Tibial artery (tissue), 4 donors: ENCODE measurements around the gene SPAG9.

Source experiments
- DNase-seq, 2 donors: peaks; one replicate each; pipeline ENCODE4 v3.0.0-alpha.2; 2019
- H3K27ac ChIP-seq, 2 donors: fragments of 200-600 bp; sonication (generic) in 1 of 2; 1 replicate in 1 of 2; 2 replicates in 1 of 2; pipeline ENCODE4 v1.5.1; 2018 to 2019; ENCODE audit warnings: mild to moderate bottlenecking in 1 of 2
- H3K27me3 ChIP-seq, 2 donors: fragments of 200-600 bp; sonication (generic) in 1 of 2; one replicate each; pipeline versions ENCODE4 v1.5.1 to v1.6.0; 2016 to 2019
- H3K36me3 ChIP-seq, 3 donors: fragments of 200-600 bp; sonication (generic) in 2 of 3; one replicate each; pipeline ENCODE4 v1.5.1; 2016 to 2019; ENCODE audit warnings: mild to moderate bottlenecking in 2 of 3
- H3K4me1 ChIP-seq, 4 donors: fragments of 200-600 bp; sonication (generic) in 2 of 4; 1 replicate in 3 of 4; 2 replicates in 1 of 4; pipeline ENCODE4 v1.5.1; 2016 to 2019
- H3K4me3 ChIP-seq, 2 donors: fragments of 200-600 bp; sonication (generic) in 1 of 2; 1 replicate in 1 of 2; 2 replicates in 1 of 2; pipeline ENCODE4 v1.5.1; 2018 to 2019; ENCODE audit warnings: mild to moderate bottlenecking in 2 of 2
- H3K9me3 ChIP-seq, 3 donors: fragments of 200-600 bp; sonication (generic) in 1 of 3; one replicate each; pipeline ENCODE4 v1.5.1; 2016 to 2019
- intact Hi-C: fragments of 100-400 bp; cut with DNase I; formaldehyde crosslinking; loops from one replicate; pipeline ENCODE4 v1.15.0; 2023; ENCODE audit warnings: low total_unique reads
- TF ChIP-seq, protein P1 (sequence below), 2 experiments: fragments of 200-600 bp in 1 of 2; fragments of 450-650 bp in 1 of 2; IDR thresholded peaks; one replicate each; pipeline ENCODE4 v1.5.1; 2017 to 2019; ENCODE audit warnings: antibody characterized with exemption in 2 of 2, mild to moderate bottlenecking in 1 of 2, moderate library complexity in 1 of 2

The SPAG9 gene

DNA sequence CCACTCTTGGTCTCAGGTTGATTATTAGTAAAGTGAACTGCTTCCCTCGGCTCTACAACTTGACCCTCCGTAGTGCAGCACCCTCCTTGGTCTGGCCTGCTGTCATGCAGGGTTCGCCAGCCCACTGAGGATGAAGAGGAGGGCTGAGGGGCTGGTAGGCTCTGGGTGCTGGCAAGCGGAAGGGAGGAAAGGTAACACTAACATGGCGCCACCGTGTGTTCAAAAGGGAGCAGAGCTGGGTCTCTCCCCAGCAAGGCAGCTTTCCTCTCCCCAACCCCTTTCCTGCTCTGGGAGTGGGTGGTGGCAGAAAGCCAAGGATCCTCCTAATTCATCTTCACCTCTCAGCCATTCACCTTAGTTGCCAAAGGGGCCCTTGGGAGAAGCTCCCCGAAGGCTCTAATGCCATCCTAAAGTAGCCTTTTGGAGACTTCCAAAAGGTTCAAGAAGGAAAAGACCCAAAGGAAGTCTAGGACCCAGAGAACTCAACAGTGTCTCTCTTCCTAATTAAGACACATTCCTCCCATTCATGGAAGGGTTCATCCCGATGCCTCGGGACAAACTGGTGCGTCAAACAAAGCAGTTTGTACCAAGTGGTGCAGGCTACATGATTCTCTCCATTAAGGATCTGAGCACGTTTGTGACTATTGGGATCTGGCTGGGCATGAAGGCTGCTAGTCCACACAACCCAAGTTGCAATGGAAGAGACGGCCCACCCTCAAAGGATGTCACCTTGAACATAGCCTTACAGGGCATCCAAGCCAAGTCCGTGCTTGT lies 163.7 kb downstream of the SPAG9 start:
- Histone ChIP-seq H3K36me3 (peaks cover 0 to 10% (median 0%) of the 10 kb centered on the region in 3 donors), H3K27me3 (no peaks in the 10 kb centered on the region), H3K4me1 (peaks cover 0 to 47% (median 29%) of the 10 kb centered on the region in 4 donors), H3K27ac (peak overlapping the region; percentile 1 to 96), H3K9me3 (no peaks in the 10 kb centered on the region), H3K4me3 (no peak overlapping the region)
- TF ChIP-seq, protein P1, sequence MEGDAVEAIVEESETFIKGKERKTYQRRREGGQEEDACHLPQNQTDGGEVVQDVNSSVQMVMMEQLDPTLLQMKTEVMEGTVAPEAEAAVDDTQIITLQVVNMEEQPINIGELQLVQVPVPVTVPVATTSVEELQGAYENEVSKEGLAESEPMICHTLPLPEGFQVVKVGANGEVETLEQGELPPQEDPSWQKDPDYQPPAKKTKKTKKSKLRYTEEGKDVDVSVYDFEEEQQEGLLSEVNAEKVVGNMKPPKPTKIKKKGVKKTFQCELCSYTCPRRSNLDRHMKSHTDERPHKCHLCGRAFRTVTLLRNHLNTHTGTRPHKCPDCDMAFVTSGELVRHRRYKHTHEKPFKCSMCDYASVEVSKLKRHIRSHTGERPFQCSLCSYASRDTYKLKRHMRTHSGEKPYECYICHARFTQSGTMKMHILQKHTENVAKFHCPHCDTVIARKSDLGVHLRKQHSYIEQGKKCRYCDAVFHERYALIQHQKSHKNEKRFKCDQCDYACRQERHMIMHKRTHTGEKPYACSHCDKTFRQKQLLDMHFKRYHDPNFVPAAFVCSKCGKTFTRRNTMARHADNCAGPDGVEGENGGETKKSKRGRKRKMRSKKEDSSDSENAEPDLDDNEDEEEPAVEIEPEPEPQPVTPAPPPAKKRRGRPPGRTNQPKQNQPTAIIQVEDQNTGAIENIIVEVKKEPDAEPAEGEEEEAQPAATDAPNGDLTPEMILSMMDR (IDR thresholded peaks at IDR 0.05): peak; percentile 61 to 65
- intact Hi-C loops: loop anchor here (10.0 kb wide), 1 partner anchor 172 kb away; no protein-coding TSS in a partner anchor
- DNase-seq: peak; percentile 61 to 83

DNA sequence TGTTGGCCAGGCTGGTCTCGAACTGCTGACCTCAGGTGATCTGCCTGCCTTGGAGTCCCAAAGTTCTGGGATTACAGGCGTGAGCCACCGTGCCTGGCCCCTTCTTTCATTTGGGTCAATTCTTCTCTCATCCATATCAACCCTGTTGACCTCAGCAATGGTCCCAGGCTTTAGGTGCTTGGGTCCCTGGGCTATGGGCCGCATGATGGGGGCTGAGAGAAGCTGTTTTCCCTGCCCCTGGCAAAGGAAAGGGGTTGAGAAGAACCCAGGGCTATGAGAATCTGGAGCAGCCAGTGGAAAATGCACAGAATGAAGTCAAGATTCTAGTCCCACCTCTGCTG lies 164.3 kb downstream of the SPAG9 start:
- Histone ChIP-seq H3K27ac (peak overlapping the region; percentile 1 to 96), H3K4me3 (no peak overlapping the region), H3K9me3 (no peaks in the 10 kb centered on the region), H3K27me3 (no peaks in the 10 kb centered on the region), H3K36me3 (peaks cover 0 to 10% (median 0%) of the 10 kb centered on the region in 3 donors), H3K4me1 (peaks cover 0 to 51% (median 29%) of the 10 kb centered on the region in 4 donors)
- intact Hi-C loops: loop anchor here (10.0 kb wide), 1 partner anchor 172 kb away; no protein-coding TSS in a partner anchor
- DNase-seq: no peak
- TF ChIP-seq, protein P1 (IDR thresholded peaks at IDR 0.05): no peak

DNA sequence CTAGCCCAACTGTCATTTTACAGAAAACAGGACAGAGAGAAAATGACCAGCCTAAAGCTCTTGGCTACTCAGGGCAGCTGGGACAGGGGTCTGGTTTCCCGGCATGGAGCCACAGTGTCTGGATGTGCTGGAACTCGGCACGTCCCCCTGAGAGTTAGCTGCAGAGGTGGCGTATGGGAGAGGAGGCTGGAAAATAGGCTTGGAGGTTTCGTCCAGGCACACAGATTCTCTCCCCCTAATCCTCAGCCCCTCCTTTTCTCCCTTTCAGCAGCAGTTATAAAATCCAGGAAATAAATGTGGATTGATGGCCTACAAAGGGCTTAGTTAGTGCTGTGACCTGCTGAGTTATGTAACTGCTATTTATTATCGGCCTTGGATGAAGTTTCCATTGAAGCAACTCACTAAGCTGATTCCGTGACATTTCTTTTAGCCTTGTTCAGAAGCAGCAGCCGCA lies 165.0 kb downstream of the SPAG9 start:
- TF ChIP-seq, protein P1 (IDR thresholded peaks at IDR 0.05): no peak
- Histone ChIP-seq H3K36me3 (peaks cover 0 to 10% (median 0%) of the 10 kb centered on the region in 3 donors), H3K9me3 (no peaks in the 10 kb centered on the region), H3K27me3 (no peaks in the 10 kb centered on the region), H3K4me3 (no peak overlapping the region), H3K4me1 (peaks cover under 1 to 57% (median 34%) of the 10 kb centered on the region in 4 donors), H3K27ac (peak overlapping the region; percentile 59 to 96)
- no peak for DNase-seq
- intact Hi-C loops: loop anchor here (10.0 kb wide), 1 partner anchor 171 kb away; no protein-coding TSS in a partner anchor

DNA sequence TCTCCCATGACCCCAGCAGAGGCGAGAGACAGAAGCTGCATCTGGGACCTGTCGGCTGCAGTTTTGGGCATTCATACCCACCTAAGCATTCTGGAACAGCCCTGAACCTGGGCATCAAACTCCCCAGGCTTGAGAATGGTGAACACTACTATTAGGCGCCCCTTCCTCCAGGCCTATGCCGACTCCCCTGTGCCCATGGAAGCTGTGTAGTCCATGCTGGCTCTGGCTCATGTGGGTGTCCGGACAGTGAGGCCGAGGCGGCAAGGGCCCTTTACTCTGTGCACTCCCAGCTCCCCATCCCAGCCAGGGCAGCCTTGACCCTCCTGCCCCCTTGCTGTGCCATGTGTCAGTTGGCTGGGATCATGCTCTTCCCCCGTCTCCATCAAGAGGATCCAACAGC lies 165.5 kb downstream of the SPAG9 start:
- peak overlapping the region; percentile 59 to 96 for H3K27ac ChIP-seq

DNA sequence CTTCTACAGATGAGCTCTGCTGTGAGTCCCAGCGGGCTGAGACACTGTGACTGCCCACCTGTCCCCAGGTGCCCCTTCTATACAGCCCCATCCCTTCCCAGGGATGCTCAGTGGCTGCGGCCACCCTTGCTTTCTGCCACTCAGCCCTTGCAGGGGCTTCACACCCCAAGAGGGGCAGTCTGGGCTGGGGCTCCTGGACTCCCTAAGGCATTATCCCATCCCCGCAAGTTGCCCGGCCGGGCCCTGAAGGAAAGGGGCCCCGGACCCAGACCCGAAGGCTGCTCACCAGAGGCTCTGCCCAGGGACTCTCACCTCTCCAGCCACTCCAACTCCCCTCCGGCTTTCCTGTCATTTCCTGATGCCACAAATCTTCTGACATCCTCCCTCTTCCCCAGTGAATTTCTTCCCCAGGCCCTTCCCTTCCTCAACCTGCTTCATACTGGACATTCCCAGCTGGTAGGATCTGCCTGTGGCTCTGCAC lies 166.0 kb downstream of the SPAG9 start:
- intact Hi-C loops: loop anchor here (5.0 to 10.0 kb wide), 2 partner anchors 102 to 170 kb away; no protein-coding TSS in a partner anchor
- Histone ChIP-seq H3K4me1 (peaks cover 9 to 68% (median 45%) of the 10 kb centered on the region in 4 donors), H3K9me3 (no peaks in the 10 kb centered on the region), H3K27ac (peak overlapping the region; percentile 59 to 96), H3K4me3 (no peak overlapping the region), H3K36me3 (peaks cover 0 to 1% (median 0%) of the 10 kb centered on the region in 3 donors), H3K27me3 (no peaks in the 10 kb centered on the region)
- DNase-seq: no peak
- TF ChIP-seq, protein P1 (IDR thresholded peaks at IDR 0.05): no peak

More for the DNA sequence above, 165.5 kb downstream of the SPAG9 start:
- no peaks in the 10 kb centered on the region for H3K9me3 ChIP-seq
- DNase-seq: no peak
- no peak overlapping the region for H3K4me3 ChIP-seq
- peaks cover 6 to 63% (median 40%) of the 10 kb centered on the region in 4 donors for H3K4me1 ChIP-seq
- peaks cover 0 to 6% (median 0%) of the 10 kb centered on the region in 3 donors for H3K36me3 ChIP-seq
- TF ChIP-seq, protein P1 (IDR thresholded peaks at IDR 0.05): no peak
- no peaks in the 10 kb centered on the region for H3K27me3 ChIP-seq
- intact Hi-C loops: loop anchor here (10.0 kb wide), 1 partner anchor 170 kb away; no protein-coding TSS in a partner anchor
